Prostate gland (tissue), 2 donors: ENCODE measurements around the gene KRTAP4-6.

ENCODE experiments used
- CTCF ChIP-seq, 4 experiments: fragments of 200-600 bp in 2 of 4; fragments of 450-650 bp in 2 of 4; sonication (generic) in 2 of 4; IDR thresholded peaks; 1 replicate in 3 of 4; 2 replicates in 1 of 4; pipeline ENCODE4 v1.5.1; 2016 to 2019; ENCODE audit warnings: antibody characterized with exemption in 4 of 4, mild to moderate bottlenecking in 2 of 4, moderate library complexity in 2 of 4
- POLR2AphosphoS5 ChIP-seq: sonication (generic); formaldehyde crosslinking; IDR thresholded peaks from one replicate; pipeline ENCODE4 v1.6.1; 2017; ENCODE audit warnings: antibody characterized with exemption

GRCh38 chr17:41127371-41127770 is 13.0 kb downstream of the KRTAP4-6 start:
- TF ChIP-seq CTCF (IDR thresholded peaks at IDR 0.05) (no peak), POLR2AphosphoS5 (no peak)
